Neural cell (in vitro differentiated cells): ENCODE measurements around the gene KRTAP4-8. TPM values are rescaled to one million over a fixed set of nuclear protein-coding genes. Genes with fewer than 3 reads are reported as not detected.

Experiments used
- H2AFZ ChIP-seq: fragments of 200-600, 300-800 bp; sonication (generic), shearing (Covaris generic); 2 replicates; pipeline ENCODE4 v1.6.0; 2014; ENCODE audit warnings: low read depth, mild to moderate bottlenecking, antibody characterized with exemption, low read length, moderate library complexity
- H3F3A ChIP-seq: fragments of 200-600 bp; shearing (Covaris generic); 2 replicates; pipeline ENCODE4 v1.6.1; 2016; ENCODE audit warnings: mild to moderate bottlenecking, moderate library complexity, mixed read lengths, antibody characterized with exemption, low read length; ENCODE audit not compliant: insufficient read depth, poor library complexity, severe bottlenecking
- H3K27ac ChIP-seq: fragments of 200-600, 300-800 bp; sonication (generic), shearing (Covaris generic); 2 replicates; pipeline ENCODE4 v1.5.1; 2014; ENCODE audit warnings: mild to moderate bottlenecking, low read length, moderate library complexity
- H3K27me3 ChIP-seq: fragments of 300-800, 200-600 bp; sonication (generic), shearing (Covaris generic); 2 replicates; pipeline ENCODE4 v1.6.0; 2014; ENCODE audit warnings: mild to moderate bottlenecking, low read depth, low read length, moderate library complexity; ENCODE audit not compliant: insufficient read depth
- H3K36me3 ChIP-seq: fragments of 300-800, 200-600 bp; sonication (generic), shearing (Covaris generic); 2 replicates; pipeline ENCODE4 v1.5.1; 2014; ENCODE audit warnings: mild to moderate bottlenecking, antibody characterized with exemption, low read length, moderate library complexity; ENCODE audit not compliant: insufficient read depth
- H3K4me2 ChIP-seq: fragments of 300-800, 200-600 bp; sonication (generic), shearing (Covaris generic); 2 replicates; pipeline ENCODE4 v1.6.0; 2014; ENCODE audit warnings: mild to moderate bottlenecking, low read length
- H3K4me3 ChIP-seq: fragments of 300-800, 200-600 bp; sonication (generic), shearing (Covaris generic); 2 replicates; pipeline ENCODE4 v1.5.1; 2014; ENCODE audit warnings: mild to moderate bottlenecking, low read length, moderate library complexity
- H3K79me2 ChIP-seq: fragments of 200-600 bp; shearing (Covaris generic); replicated peaks from 2 replicates; pipeline ENCODE4 v1.6.0; 2014; ENCODE audit warnings: mild to moderate bottlenecking, low read length, moderate library complexity; ENCODE audit not compliant: insufficient read depth
- H3K9ac ChIP-seq: fragments of 300-800, 200-600 bp; sonication (generic), shearing (Covaris generic); 2 replicates; pipeline ENCODE4 v1.6.1; 2016; ENCODE audit warnings: mild to moderate bottlenecking, low read length, mixed read lengths
- H3K9me2 ChIP-seq: fragments of 200-600 bp; shearing (Covaris generic); 2 replicates; pipeline ENCODE4 v1.6.1; 2016; ENCODE audit warnings: mild to moderate bottlenecking, low read length, mixed read lengths; ENCODE audit not compliant: insufficient read depth
- H3K9me3 ChIP-seq: fragments of 200-600, 300-800 bp; sonication (generic), shearing (Covaris generic); 2 replicates; pipeline ENCODE4 v1.6.1; 2016; ENCODE audit warnings: mild to moderate bottlenecking, mixed run types, low read length, moderate library complexity, mixed read lengths
- H4K20me1 ChIP-seq: fragments of 200-600 bp; shearing (Covaris generic); 2 replicates; pipeline ENCODE4 v1.6.1; 2016; ENCODE audit warnings: mild to moderate bottlenecking, mixed run types; ENCODE audit not compliant: insufficient read depth
- EP300 ChIP-seq: fragments of 450-650 bp; conservative IDR thresholded peaks from 2 replicates; pipeline ENCODE4 v1.6.1; 2014; ENCODE audit warnings: antibody characterized with exemption, mild to moderate bottlenecking, moderate library complexity; ENCODE audit not compliant: poor library complexity, severe bottlenecking
- EZH2 ChIP-seq: fragments of 200-600, 300-800 bp; shearing (Covaris generic), sonication (generic); IDR thresholded peaks from 2 replicates; pipeline ENCODE4 v1.6.1; 2014; ENCODE audit warnings: antibody characterized with exemption, low read length, borderline replicate concordance, mild to moderate bottlenecking; ENCODE audit not compliant: insufficient read depth, poor library complexity, severe bottlenecking
- MXI1 ChIP-seq: fragments of 450-650 bp; conservative IDR thresholded peaks from 2 replicates; pipeline ENCODE4 v1.6.1; 2014; ENCODE audit warnings: antibody characterized with exemption, mild to moderate bottlenecking; ENCODE audit not compliant: poor library complexity, severe bottlenecking
- POLR2AphosphoS5 ChIP-seq: IDR thresholded peaks from 2 replicates; pipeline ENCODE4 v1.6.1; 2012
- RAD21 ChIP-seq: fragments of 450-650 bp; conservative IDR thresholded peaks from 2 replicates; pipeline ENCODE4 v1.6.1; 2014; ENCODE audit warnings: antibody characterized with exemption, mild to moderate bottlenecking, moderate library complexity
- SMC3 ChIP-seq: fragments of 450-650 bp; conservative IDR thresholded peaks from 2 replicates; pipeline ENCODE4 v1.6.1; 2014; ENCODE audit warnings: antibody characterized with exemption, mild to moderate bottlenecking, moderate library complexity; ENCODE audit not compliant: poor library complexity
- TAF1 ChIP-seq: IDR thresholded peaks from 2 replicates; pipeline ENCODE4 v1.6.1; 2012; ENCODE audit warnings: low read depth
- polyA plus RNA-seq: library from polyadenylated mRNA; depleted of rRNA; stranded (reverse); fragments of >200 nt; gene quantifications from 2 replicates; pipeline ENCODE4 v1.2.3, GENCODE V29; 2014
- TF ChIP-seq, protein P1 (sequence below): fragments of 450-650 bp; IDR thresholded peaks from 2 replicates; pipeline ENCODE4 v1.5.1; 2014; ENCODE audit warnings: antibody characterized with exemption, mild to moderate bottlenecking, moderate library complexity; ENCODE audit not compliant: poor library complexity, severe bottlenecking
- TF ChIP-seq, protein P2 (sequence below): IDR thresholded peaks from 2 replicates; pipeline ENCODE4 v1.6.1; 2012; ENCODE audit warnings: borderline replicate concordance

KRTAP4-8 gene
- polyA plus RNA-seq, 1 donor from 2014 or later = not detected

DNA sequence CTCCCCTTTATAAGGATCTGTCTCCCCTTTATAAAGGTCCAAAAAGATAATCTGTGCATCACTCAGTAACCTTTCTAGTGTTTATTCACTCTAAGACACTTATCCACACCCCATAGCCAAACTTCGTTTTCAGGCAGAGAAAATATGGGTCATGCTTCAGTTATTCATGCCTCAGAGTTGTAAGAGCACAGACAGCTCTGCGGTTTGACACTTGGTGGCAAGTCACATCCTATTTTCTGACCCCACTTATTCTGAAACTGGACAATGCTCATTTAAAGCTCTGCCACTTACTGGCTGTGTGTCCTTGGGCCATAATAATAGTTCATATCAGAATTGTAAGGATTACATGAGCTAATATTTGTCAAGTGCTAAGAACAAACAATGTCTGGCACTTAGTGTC is 48.8 kb downstream of the KRTAP4-8 start:
- Histone ChIP-seq H3K36me3 (no peaks in the 10 kb centered on the region), H4K20me1 (no peaks in the 10 kb centered on the region), H3K9me2 (no peaks in the 10 kb centered on the region), H3K27me3 (no peaks in the 10 kb centered on the region), H3K4me2 (no peak overlapping the region), H3K27ac (no peak overlapping the region), H2AFZ (no peak overlapping the region), H3K9me3 (no peaks in the 10 kb centered on the region), H3K4me3 (no peak overlapping the region), H3F3A (no peaks in the 10 kb centered on the region), H3K9ac (no peak overlapping the region), H3K79me2 (no peaks in the 10 kb centered on the region)
- TF ChIP-seq TAF1 (no peak), EZH2 (no peak), MXI1 (no peak), EP300 (no peak), SMC3 (no peak), POLR2AphosphoS5 (no peak), RAD21 (no peak)
- TF ChIP-seq, protein P1, sequence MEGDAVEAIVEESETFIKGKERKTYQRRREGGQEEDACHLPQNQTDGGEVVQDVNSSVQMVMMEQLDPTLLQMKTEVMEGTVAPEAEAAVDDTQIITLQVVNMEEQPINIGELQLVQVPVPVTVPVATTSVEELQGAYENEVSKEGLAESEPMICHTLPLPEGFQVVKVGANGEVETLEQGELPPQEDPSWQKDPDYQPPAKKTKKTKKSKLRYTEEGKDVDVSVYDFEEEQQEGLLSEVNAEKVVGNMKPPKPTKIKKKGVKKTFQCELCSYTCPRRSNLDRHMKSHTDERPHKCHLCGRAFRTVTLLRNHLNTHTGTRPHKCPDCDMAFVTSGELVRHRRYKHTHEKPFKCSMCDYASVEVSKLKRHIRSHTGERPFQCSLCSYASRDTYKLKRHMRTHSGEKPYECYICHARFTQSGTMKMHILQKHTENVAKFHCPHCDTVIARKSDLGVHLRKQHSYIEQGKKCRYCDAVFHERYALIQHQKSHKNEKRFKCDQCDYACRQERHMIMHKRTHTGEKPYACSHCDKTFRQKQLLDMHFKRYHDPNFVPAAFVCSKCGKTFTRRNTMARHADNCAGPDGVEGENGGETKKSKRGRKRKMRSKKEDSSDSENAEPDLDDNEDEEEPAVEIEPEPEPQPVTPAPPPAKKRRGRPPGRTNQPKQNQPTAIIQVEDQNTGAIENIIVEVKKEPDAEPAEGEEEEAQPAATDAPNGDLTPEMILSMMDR = no peak
- TF ChIP-seq, protein P2, sequence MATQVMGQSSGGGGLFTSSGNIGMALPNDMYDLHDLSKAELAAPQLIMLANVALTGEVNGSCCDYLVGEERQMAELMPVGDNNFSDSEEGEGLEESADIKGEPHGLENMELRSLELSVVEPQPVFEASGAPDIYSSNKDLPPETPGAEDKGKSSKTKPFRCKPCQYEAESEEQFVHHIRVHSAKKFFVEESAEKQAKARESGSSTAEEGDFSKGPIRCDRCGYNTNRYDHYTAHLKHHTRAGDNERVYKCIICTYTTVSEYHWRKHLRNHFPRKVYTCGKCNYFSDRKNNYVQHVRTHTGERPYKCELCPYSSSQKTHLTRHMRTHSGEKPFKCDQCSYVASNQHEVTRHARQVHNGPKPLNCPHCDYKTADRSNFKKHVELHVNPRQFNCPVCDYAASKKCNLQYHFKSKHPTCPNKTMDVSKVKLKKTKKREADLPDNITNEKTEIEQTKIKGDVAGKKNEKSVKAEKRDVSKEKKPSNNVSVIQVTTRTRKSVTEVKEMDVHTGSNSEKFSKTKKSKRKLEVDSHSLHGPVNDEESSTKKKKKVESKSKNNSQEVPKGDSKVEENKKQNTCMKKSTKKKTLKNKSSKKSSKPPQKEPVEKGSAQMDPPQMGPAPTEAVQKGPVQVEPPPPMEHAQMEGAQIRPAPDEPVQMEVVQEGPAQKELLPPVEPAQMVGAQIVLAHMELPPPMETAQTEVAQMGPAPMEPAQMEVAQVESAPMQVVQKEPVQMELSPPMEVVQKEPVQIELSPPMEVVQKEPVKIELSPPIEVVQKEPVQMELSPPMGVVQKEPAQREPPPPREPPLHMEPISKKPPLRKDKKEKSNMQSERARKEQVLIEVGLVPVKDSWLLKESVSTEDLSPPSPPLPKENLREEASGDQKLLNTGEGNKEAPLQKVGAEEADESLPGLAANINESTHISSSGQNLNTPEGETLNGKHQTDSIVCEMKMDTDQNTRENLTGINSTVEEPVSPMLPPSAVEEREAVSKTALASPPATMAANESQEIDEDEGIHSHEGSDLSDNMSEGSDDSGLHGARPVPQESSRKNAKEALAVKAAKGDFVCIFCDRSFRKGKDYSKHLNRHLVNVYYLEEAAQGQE = no peak

DNA sequence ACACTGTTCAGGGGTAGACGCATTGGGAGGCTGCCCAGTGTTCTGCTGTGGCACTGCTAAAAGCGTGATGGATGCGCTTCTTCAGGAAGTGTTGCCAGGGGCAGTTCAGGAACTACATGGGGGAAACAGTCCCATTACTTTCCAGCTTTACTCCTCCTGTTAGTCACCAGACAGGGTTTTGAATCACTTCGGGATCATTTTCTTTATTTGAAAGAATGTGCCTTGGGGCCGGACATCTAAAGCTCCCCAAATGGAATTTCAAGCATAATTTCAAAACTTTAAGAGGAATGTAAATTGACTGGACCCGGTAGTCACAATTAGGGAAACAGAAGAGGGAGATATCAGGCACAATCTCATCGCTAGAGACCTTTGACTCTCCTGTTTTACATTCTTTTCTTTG is 49.5 kb downstream of the KRTAP4-8 start:
- no peaks in the 10 kb centered on the region for H3K36me3 ChIP-seq
- H3K79me2 ChIP-seq = no peaks in the 10 kb centered on the region
- H3K4me3 ChIP-seq = no peak overlapping the region
- H3K27ac ChIP-seq = no peak overlapping the region
- H4K20me1 ChIP-seq = no peaks in the 10 kb centered on the region
- H3K4me2 ChIP-seq = no peak overlapping the region
- no peaks in the 10 kb centered on the region for H3F3A ChIP-seq
- TF ChIP-seq MXI1 (no peak), TAF1 (no peak), SMC3 (no peak), RAD21 (no peak), EZH2 (no peak), EP300 (no peak), POLR2AphosphoS5 (no peak)
- TF ChIP-seq, protein P1 = no peak
- TF ChIP-seq, protein P2 = no peak
- no peaks in the 10 kb centered on the region for H3K27me3 ChIP-seq
- H3K9me2 ChIP-seq = no peaks in the 10 kb centered on the region
- H3K9ac ChIP-seq = no peak overlapping the region
- no peak overlapping the region for H2AFZ ChIP-seq
- no peaks in the 10 kb centered on the region for H3K9me3 ChIP-seq
